ELF-1 (cell line): ENCODE measurements around the gene UFSP2.
A peak's percentile ranks its signal among the peaks of the same experiment; 100 is the strongest.
"Not testable (repeated sequence)": the region's sequence is repeated elsewhere in the genome, so short reads cannot be mapped to it uniquely, and the experiment has no call there.

ENCODE experiments used
- DNase-seq: peaks from one replicate; pipeline ENCODE4 v3.0.0-alpha.2; 2016; ENCODE audit warnings: low read depth, low spot score

UFSP2 gene

DNA sequence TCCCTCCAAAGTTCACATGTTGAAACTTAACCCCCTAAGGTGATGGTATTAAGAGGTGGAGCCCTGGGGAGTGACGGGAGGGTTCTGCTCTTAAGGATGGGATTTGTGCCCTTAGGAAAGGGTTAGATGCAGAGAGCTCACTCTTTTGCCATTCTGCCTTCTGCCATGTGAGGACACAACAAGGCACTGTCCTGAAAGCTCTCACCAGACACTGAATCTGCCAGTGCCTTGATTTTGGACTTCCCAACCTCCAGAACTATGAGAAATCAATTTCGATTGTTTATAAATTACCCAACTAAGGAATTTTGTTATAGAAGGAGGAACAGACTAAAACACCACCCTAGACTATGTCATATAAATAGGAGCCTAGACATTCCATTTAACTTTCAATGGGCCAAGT, 41.7 kb downstream of the UFSP2 start:
- no peak for DNase-seq

DNA sequence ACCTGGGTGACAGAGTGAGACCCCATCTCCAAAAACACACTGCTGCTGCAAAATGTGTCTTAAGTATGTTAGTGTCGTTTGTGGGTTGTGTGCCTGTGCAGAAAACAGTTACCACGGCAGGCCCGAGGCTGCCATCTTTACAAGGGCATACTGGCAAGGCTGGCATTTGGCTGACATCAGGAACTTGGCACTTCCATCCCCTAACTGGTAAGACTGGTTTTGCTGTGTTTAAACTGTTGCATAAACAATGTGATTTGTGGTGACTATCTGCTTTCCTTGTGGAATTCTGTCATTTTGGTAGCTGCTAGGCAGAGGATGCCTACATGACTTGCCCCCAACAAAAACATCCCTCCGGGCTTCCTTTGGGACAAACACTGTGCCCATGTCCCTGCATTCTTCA, 42.3 kb downstream of the UFSP2 start:
- DNase-seq: peak; percentile 14

DNA sequence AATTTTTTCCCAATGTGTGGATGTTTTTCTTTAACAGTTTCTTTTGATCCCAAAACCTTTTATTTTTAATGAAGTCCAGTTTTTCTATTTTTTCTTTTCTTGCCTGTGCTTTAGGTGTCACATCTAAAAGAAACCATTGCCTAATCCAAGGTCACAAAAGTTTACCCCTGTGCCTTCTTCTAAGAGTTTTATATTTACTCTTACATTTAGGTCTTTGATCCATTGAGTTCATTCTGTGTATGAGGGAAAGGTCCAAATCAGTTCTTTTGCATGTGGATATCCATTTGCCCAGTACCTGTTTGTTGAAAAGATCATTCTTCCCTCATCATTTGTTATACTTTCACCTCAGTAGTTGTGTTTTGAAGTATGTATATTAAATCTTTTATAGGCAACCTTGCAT, 43.0 kb downstream of the UFSP2 start:
- DNase-seq: no peak

DNA sequence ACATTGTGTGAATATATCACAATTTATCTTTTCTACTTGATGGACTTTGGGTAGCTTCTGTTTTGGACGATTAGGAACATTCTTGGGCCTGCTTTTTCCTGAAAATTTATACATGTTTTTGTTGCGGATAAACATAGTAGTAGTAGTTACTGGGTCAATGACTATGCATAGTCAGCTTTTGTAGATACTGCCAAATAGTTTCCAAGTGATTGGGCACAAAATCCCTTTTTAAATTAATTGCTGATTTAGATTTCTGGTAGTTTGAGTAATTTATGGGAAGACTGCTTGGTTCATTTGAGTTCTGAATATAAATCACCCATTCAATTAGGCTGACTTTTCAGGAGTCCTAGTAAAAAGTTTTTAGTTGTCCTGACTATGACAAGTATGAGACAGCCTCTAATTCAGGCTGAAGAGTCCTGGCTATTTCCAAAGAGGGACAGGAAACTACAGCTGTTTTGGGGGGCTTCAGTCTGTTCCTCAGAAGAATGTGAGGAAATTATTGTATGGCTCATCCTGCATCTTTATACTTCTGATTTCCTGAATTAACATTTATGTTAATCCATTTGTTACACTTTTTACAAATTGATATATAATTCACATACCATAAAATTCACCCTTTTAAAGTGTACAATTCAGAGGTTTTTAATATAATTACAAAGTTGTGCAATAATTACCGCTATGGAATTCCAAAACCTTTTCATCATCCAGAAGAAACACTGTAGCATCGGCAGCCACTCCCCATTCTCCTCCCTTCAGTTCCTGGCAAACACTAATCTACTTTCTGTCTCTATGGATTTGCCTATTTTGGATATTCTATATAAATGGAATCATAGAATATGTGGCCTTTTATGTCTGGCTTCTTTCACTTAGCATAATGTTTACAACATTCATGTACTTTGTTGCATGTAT, 44.2 kb downstream of the UFSP2 start:
- no peak for DNase-seq

DNA sequence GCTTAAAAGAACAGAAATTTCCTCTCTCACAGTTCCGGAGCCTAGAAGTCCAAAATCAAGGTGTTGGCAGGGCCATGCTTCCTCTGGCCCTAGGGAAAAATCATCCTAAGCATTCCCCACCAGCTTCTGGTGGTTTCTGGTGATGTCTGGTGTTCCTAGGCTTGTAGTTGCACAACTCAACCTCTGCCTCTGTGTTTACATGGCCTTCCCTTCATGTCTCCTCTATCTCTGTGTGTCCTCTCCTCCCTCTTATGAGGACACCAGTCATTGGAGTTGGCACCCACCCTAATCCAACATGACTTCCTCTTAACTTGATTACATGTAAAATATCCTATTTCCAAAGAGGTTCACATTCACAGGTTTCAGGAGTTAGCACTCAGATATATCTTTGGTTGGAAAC, 45.4 kb downstream of the UFSP2 start:
- DNase-seq: no peak

DNA sequence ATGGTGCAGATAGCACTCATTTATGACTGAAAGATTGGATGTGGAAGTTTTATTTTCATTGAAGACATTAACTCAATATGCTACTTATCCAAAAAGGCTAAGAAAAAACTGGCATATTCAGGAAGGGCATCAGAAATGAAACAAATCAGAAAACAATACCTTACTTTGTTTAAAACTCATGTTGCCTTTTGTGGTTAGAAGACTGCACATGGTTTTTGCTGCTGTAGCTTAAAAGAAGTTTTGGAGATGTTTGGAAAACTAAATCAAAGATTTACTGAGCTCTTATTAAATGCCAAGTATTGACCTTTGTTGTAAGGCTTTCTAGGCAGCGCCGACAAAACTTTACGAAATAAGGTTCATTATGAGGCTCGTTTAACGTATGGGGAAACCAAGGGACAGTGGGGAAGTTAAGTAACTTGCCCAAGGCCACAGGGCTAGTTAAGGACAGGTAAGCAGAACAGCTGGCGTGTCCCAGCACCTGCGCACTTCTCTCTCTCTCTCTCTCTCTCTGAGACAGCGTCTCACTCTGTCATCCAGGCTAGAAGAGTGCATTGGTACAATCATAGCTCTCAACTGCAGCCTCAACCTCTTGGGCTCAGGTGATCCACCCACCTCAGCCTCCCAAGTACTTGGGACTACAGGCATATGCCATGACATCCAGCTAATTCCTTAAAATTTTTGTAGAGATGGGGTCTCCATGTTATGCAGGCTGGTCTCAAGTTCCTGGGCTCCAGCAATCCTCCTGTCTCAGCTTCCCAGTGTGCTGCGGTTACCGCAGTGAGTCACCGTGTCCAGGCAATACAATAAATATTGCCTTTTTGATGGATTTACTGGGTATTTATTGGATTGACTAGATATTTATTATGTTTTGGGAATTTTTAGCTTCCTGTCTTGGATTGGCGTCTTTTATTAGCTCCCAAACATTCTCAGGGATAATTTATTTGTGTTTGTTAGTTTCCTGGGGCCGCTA, 46.2 kb downstream of the UFSP2 start:
- no peak for DNase-seq

DNA sequence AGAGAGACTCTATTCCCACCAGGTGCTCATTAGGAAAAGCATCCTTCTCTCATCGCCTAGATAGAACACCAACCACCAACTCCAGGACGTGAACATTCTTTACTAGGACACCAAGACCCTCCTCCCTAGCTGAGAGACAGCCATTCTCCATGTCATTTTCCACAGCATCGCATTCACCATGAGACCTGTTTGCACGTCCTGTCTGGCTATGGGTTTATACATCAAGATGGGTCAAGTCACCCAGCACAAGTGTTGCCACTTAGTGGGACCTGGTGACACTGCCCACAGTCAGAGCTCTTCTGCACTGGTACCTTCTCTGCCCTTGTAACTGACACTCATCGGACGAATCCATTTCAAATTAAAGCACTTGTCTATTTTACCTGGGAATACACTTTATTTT, 47.5 kb downstream of the UFSP2 start:
- DNase-seq: no peak

DNA sequence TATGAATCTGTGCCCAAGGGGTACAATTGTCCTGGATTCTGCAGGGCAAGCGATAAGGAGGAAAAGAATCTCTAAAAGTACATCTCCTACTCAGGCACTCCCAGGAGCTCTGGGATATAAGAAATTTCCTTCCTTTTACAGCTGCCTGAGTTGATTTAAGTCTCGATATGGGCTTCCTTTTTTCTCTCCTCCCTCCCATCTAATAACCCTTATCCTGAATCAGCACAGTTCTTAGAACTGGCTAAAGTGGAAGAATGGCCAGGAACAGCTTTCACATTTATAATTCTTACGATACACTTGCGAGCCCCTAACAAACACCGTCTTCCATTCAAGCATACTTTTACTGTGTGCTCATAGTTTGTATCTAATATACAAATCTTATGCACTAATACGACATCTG, 51.2 kb downstream of the UFSP2 start:
- DNase-seq: no peak

DNA sequence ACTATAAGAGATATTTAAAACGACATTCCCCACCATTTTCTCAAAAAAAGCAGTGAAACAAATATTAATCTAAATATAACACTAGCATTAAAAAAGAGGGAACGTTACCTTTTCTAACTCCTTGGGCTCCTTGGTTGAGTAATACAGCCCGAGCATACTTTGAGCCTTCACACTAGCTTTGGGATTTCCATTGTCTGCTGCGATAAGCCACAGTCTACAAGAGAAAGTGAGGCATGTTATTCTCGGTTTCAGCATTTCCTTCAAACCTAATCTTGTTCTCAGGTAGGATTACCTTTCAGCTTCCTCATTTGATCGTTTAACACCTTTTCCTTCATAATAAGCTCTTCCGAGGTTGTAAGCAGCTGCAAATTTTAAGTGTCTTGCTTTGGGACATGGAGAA, 51.7 kb downstream of the UFSP2 start:
- DNase-seq: no peak

DNA sequence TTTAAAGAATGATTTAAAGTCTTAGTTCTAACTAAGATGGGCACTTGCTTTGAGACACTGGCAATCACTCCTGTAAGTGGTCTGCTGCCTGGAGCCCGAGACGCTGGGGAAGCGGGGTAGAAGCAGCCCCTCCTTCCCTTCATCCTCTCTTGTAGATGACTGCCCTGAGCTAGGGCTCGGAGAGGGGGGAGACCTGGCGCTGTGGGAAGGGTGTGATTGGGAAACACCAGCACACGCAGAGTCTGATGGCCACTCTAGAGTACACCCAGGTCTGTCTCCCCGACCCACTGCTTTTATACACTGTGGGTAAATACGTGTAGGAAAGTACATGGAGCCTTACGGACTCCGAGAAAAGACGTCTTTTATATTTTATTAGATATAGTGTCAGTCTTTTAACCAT, 54.1 kb downstream of the UFSP2 start:
- no peak for DNase-seq

DNA sequence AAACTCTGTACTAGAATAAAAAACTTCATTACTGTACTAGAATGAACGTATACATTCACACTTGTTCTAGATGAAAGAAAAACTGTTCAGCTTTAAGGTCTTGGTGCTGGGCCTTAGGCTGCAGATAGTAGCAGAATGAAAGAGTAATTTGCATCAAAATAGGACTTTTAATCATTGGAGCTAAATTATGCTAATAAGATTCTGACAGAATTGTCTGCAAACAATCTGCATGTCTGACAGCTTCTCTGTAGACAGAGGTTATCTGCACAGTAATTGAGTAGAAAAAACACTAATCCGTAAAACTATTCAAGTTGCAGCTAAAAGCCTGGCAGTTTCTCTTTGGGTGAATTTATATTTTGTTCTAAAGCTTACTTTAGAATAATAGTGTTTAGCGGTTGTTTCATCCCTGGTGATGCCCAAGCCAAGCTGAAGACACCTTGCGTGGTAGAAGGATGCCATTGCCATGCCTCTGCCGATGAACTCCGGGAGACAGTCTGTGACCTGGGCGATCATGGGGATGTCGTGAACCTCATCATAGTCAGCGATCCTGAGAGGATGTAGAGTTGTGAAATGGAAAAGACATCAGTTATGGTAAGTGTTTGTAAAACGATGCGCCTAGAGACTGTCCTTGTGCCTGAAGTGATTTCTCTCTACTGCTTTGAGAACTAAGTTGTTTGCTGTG, 55.4 kb downstream of the UFSP2 start:
- no peak for DNase-seq

DNA sequence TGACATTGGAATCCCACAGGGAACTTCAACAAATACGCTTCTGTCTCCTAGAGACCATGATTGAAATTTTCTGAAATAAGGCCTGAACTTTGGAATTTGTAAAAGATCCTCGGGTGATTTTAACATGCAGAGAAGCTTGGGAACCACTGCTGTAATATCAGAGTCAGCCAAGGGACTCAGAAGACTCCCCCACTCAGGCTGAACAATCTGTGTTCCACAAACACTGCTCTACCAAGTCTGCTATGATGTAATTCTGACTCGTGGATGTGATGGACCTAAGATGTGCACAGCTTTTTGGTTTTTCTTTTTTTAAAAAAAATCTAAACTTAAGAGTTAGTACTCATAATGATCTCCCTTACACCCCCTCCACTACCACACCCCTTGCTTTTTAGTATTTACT, 56.0 kb downstream of the UFSP2 start:
- no peak for DNase-seq

DNA sequence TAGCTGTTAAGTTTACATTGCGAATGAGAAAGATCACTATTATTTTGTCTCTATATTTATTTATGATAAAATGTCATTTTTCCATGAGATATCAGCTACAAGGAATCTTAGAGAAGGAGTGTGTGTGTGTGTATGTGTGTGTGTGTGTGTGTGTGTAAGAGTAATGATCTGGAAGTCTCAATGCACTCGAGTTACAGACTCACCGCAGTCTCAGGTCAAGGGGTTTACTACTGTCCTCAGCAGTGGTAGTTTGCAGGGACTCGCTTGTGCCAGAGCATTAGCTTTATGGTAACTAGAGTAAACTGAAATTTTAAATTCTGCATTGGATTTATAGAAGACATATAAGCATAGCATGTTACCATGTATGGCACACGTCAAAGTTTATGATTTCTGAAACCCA, 60.9 kb downstream of the UFSP2 start:
- DNase-seq: no peak

DNA sequence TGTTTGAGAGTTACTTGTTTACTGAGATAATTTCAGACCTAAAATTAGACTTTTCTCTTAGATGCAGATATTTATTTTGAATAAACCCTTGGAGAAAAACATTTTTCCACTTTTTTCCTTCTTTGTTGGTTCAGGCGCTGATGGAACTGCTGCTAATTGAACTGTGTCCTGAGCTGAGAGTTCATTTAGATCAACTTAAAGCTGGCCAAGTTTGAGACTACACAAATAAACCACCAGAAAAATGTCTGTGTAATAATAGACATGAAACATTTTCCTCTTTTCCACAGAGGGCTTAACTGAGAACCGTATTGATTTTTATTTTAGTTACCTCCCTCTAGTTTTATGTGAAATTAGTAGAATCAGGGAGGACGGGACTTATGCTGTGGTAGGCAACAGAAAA, 62.5 kb downstream of the UFSP2 start:
- DNase-seq: no peak

DNA sequence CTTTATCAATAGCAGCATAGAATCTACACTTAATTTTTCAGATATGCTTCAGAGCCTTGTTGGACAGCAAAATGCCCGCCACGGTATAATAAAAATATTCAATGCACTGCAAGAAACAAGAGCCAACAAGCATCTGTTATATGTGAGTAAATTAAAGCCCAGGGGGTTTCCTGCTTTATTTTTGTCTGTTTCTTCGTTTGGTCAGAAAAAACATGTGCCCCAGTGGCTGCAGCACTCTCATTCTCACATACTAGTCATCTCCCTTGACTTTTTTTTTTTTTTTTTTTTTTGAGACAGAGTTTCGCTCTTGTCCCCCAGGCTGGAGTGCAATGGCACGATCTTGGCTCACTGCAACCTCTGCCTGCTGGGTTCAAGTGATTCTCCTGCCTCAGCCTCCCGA, 63.2 kb downstream of the UFSP2 start:
- not testable (repeated sequence) for DNase-seq

DNA sequence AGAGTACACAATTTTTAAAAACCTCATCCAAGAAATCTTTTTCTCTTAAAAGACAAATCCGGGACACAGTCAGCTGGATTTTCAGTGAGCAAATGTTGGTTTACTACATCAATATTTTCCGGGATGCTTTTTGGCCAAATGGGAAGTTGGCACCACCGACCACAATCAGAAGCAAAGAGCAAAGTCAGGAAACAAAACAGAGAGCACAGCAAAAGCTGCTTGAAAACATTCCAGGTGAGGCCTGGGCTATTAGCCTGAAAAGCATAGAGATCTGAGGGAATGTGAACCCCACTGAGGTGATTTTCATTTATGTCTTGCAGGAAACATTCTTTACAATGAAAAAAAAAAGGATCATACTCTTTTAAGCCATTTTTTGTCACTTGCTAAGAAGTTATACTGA, 63.9 kb downstream of the UFSP2 start:
- no peak for DNase-seq

DNA sequence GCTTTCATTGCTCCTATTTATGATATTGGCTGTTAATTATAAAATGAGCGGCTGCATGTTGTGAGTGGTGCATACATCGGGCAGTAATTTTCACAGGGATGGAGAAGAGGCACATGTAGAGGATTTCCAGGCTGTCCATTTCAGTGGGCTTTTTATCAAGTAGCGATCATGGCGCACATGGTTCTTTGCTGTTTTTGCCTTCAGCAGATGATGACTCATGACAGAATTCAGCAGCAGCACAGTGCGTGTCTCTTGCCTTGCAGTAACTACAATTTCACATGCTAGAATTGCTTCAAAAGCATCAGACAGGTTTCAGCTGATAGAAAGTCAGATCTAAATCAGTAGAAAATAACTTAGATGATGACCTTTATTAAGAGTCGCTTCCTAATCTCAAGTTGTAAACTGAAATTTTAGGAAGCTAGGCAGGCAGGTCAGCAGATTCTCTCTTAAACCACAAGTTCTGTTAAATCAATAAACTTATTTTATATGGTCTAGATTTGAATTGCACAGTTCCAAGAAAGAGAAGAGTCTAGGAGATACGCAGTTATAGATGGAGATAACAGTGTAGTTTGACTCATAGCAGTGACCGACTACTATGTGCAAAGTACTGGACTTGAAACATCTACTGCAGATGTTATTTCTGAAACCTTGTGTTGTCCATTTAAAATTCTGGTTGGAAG, 65.9 kb downstream of the UFSP2 start:
- no peak for DNase-seq

DNA sequence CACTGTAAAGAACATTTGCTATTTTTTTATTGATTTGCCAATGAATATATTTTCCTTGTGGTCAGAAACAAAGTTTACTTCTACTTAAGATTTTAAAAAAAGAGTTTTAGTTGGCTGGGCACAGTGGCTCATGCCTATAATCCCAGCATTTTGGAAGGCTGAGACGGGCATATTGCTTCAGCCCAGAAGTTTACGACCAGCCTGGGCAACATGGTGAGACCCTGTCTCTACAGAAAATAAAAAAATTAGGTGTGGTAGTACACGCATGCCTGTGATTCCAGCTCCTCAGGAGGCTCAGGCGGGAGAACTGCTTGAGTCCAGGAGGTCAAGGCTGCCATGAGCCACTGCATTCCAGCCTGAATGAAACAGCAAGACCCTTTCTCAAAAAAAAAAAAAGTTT, 66.8 kb downstream of the UFSP2 start:
- DNase-seq: no peak

DNA sequence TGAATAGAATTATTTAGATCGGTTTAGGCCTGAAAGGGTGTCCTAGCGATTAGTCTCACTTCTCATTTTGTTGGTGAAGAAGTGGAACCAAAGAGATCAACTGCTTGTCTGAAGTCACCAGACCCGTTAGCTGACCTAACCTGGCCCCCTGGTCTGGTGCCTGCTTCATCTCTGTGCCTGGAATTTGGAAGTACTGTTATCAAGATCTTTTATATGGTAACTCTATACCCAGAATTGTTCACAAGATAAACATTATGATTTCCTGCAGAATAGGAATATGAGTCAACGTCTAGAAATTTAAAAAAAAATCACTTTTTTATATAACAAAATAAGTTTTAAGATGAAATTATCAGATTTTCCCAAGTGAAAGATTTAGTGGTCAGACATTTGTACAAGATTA, 67.2 kb downstream of the UFSP2 start:
- DNase-seq: no peak

DNA sequence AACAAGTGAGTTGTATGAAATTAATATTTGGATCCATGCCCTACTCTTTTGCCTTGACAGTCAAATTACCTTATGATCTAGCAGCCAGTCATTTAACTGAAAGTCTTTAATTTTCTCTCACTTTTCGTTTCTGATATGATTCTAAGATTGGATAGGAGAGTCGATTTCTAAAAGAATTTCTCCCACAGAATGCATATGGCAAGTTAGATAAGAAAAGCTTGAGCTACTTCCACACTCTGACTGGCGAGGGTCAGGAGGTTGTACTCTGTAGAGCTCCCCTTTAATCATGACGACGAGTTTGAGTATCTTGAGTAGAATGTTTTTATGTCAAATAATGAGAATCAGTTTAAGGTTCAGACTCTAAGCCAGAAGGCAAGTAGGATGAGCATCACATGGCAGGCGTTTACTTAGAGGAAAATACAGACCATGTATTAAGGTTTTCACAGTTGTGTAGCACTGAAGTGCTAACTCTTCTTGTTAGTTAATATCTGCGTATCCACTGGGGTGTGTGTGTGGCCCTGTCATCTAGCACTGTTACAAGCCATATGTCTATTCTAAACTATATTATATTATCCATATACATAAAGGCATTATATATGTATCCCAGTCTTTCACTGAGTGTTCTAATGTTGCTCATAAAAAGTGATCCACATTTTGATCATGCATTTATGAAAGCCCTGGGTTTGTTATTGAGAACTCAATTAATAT, 67.9 kb downstream of the UFSP2 start:
- DNase-seq: no peak

DNA sequence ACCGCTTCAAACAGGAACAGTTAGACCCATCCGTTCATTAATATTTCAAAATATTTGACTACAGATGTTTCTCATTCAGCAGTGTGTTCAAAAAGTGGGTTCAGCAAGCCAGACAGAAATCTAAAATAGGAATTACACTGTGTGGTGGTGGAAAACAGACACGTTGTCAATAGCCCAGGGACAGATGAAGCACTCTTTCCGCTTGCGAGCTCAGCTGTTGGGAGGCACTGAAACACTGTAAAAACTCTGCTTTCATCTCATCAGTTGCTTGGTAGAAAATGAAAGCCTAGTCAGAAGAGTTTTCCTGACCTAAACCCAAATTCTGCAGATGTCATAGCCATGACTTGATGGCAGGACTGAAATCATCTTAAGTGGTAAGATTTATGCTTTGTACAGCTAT, 68.6 kb downstream of the UFSP2 start:
- no peak for DNase-seq
